Left cardiac atrium (tissue), 4 donors: Measurements from ENCODE around the gene ZNF516. TPM values are rescaled to one million over a fixed set of nuclear protein-coding genes. Genes with fewer than 3 reads are reported as not detected.

Experiments used
- ATAC-seq, 2 donors: fragments of 200-7000 bp; cut with Tn5 transposase; one replicate each; pipeline ENCODE4 v1.9.1; 2020; ENCODE audit warnings: mild to moderate bottlenecking in 2 of 2, moderate library complexity in 2 of 2
- DNase-seq: peaks from one replicate; pipeline ENCODE4 v3.0.0-alpha.2; 2020
- intact Hi-C, 2 donors: fragments of 100-400 bp; cut with DNase I; formaldehyde crosslinking; loops; one replicate each; pipeline versions ENCODE4 v1.14.1 to v1.15.1; 2022 to 2023
- total RNA-seq, 2 donors: library from RNA; stranded (reverse); fragmentation: NEBNext Ultra II Directional; extraction: Animal tissue kit (Norgen Biotek cat#: 25700); gene quantifications; one replicate each; pipeline ENCODE4 v1.2.1, GENCODE V29; 2021
- donor health status: DM: no; HTN: yes; CAD: no.
- donor health status: DM: no; HTN: yes; CAD: no; lungs with severe emphysema.
- donor health status: DM: yes; HTN: yes; CAD: no.
- donor health status: Dilated cardiomyopathy.

ZNF516 gene
- total RNA-seq, 2 donors from 2014 or later = 14.9 to 15.7 TPM

DNA sequence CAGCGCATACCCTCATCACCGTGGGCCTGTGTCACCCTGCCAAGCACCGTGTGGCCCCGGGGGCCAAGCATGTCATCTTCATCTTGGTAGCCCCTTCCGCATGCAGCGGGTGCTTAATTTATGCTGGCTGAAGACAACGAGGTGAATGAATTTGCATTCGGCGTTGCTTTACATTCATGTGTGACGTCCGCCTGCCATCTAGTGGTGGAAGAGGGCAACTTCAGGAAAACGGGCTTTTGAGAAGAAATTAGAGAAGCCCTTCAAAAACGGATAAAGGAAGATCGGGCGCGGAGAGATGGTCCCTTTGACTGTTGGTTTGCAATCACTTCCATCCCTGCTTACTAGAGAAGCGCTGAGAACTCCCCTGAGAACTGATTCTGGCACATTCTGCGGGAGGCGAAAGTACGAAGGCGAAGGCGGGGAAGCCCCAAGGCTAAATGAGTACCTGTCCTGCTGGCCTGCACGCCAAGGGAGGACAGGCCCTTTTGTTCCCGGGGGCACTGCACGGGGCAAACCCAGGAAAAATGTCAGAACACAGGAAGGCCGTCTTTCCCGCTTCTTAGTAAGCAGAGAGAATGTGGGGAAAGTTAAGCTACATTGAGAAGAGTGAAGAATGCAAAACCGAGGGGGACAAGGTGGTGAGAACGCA lies 145.9 kb downstream of the ZNF516 start:
- intact Hi-C loops = loop anchor here in 1 of 2 donors (10.0 kb wide), 1 partner anchor 1694 kb away; no protein-coding TSS in a partner anchor
- ATAC-seq (peak in 1 of 2 donors; percentile 13), DNase-seq (peak; percentile 47)

DNA sequence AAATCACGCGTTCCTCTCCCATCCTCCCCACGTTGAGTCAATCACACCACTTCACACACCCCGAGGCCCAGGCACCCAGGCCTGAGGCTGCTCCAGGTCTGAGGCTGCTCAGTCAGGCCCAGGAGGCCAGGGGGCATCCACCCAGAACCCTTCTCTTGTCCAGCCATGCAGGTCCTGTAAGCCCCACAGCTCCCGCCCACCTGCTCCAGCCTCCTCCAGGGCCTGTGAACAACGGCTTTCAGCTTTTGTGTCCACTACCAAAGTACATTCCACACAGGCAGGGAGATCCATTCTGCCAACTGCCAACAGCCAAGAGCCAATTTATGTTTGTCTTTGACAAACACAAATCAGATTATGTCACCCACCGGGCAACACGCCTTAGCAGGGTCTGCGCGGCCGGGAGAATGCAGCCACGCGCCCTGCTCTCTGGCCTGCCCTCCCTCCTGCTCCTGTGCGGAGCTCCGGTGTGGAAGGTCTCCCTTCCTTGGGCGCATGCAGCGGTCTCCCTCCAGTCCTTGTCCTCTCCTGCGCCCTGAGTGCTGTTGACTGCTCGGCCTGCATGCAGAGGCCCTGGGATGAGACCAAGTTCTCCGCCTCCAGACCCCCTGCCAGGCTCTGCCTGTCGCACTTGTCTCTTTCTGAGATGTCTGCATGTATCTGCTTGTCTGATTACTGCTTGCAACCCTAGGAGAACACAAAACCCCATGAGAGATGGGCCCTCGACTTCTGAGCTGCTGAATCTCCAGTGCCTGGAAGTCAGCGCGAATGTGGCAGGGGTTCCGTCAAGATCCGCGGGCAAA lies 146.6 kb downstream of the ZNF516 start:
- no peak for ATAC-seq
- DNase-seq = no peak
- intact Hi-C loops = loop anchor here in 1 of 2 donors (10.0 kb wide), 1 partner anchor 1694 kb away; no protein-coding TSS in a partner anchor

GRCh38 chr18:76347341-76347740 lies 147.7 kb downstream of the ZNF516 start:
- DNase-seq = no peak
- ATAC-seq = no peak
- intact Hi-C loops = loop anchor here in 1 of 2 donors (10.0 kb wide), 1 partner anchor 1693 kb away; no protein-coding TSS in a partner anchor

DNA sequence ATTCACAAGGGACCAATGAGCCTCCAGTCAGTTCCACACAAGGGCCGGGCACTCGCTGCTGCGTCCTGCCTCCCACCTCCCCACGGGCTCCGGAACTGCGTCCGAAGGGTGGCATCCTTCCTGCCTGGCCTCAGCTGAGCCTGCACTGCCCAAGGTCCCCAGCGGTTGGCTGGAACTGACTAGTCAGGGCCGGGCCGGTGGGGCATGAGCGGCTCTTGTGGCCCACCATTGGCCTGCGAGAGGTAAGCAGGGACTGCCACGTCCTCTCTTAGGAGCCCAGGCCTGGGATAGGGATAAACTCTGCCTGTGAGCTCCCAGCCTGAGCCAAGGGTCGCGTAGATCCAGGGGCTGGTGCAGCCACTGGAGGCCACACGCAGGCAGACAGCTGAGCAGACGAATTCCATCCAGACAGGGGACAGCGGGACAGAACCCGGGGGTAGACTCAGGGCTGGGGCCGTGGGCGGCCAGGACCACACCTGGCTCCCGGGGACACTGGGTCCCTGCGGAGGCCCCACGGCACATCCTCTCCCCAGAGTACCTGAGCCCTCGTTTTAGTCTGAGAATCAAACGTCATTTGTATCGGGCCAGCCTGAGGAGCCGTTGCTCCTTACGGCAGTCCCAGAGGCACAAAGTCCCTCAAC lies 148.4 kb downstream of the ZNF516 start:
- ATAC-seq = no peak
- DNase-seq = no peak
- intact Hi-C loops = loop anchor here in 1 of 2 donors (10.0 kb wide), 1 partner anchor 1692 kb away; no protein-coding TSS in a partner anchor

DNA sequence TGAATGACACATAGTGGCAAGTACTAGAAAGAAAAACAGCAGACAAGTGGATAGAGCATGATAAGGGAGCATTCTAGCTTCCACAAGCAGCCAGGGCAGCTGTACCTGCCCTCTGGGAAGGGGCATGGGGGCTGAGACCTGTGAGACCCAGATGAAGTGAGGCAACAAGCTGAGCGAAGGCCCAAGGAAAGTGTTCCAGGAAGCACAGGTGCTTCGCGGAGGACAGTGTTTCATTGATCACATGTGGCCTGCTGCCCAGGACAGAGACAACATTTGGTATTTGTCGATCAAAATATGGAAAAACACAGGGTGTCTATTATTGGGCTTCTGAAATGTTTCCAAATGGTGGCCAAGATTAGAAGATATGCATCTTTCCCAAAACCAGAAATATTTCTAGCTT lies 149.1 kb downstream of the ZNF516 start:
- DNase-seq (no peak), ATAC-seq (no peak)

DNA sequence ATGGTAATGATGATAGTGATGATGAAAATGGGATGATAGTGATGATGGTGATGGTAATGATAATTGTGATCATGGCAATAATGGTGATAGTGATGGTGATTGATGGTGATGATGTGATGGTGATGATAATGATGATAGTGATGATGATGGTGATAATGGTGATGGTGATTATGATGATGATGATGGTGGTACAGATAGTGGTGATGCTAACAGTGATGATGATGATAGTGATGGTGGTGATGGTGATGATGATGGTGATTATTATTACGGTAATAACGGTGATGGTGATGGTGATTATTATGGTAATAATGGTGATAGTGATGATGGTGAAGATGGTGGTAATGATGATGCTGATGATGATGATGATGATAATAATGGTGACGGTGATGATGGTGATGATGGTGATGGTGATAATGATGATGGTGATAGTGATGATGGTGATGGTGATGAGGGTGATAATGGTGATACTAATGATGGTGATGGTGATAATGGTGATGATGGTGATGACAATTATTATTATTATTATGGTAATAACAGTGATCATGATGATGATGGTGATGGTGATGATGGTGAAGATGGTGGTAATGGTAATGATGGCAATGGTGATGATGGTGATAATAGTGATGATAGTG lies 151.0 kb downstream of the ZNF516 start:
- no peak for ATAC-seq
- intact Hi-C loops = loop anchor here in 1 of 2 donors (10.0 kb wide), 1 partner anchor 1689 kb away; no protein-coding TSS in a partner anchor

More for the DNA sequence above, 149.1 kb downstream of the ZNF516 start:
- intact Hi-C loops = loop anchor here in 1 of 2 donors (10.0 kb wide), 1 partner anchor 1691 kb away; no protein-coding TSS in a partner anchor

GRCh38 chr18:76340410-76340809 lies 154.6 kb downstream of the ZNF516 start:
- intact Hi-C loops = loop anchor here in 1 of 2 donors (10.0 kb wide), 1 partner anchor 1686 kb away; no protein-coding TSS in a partner anchor
- ATAC-seq (no peak), DNase-seq (no peak)

More for the DNA sequence above, 151.0 kb downstream of the ZNF516 start:
- DNase-seq = no peak

DNA sequence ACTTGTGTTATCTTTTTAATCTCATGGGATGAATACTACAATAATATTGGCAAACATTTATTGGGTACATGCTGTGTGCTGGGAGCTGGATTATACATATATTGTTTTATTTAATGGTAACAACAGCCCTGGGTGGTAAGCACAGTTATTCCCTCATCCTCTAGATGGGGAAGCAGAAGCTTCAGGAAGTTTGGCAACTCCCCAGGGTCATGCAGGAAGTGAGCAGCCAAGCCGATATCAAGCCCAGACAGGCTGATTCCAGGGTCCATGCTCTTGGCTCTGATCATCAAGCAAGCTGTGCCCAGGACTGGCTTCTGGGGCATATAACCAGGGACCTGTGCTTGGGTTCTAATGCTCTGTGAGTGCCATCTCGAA lies 155.8 kb downstream of the ZNF516 start:
- ATAC-seq (no peak), DNase-seq (no peak)
- intact Hi-C loops = no loop called here

- intact Hi-C loops = no loop called here
These were observed 156.3 kb downstream of the ZNF516 start for GRCh38 chr18:76338619-76339245.

DNA sequence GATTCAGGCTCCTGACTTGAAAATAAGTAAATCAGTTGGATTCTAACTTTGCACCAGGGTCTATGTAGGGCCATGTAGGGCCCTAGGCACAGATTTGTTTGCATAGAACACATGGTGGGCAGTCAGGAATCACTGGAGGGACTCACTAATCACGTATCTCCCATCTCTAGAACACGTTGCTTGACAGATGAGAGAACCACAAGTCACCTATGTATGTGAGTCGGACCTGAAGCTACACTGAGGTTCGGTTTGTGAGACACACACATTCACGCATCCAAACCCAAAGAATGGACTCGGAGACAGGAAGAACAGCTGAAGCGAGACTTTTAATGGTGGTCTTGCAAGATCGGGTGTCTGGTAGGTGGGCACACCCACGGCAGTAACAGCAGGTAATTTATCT lies 157.0 kb downstream of the ZNF516 start:
- intact Hi-C loops = no loop called here
- ATAC-seq (no peak), DNase-seq (no peak)

More at GRCh38 chr18:76338619-76339245, 156.3 kb downstream of the ZNF516 start:
- no peak for DNase-seq
- no peak for ATAC-seq

GRCh38 chr18:76335859-76336640 lies 159.0 kb downstream of the ZNF516 start:
- ATAC-seq = no peak
- intact Hi-C loops = no loop called here
- DNase-seq = no peak

GRCh38 chr18:76328140-76328539 lies 166.9 kb downstream of the ZNF516 start:
- intact Hi-C loops = no loop called here
- ATAC-seq (no peak), DNase-seq (no peak)

GRCh38 chr18:76323891-76324290 lies 171.2 kb downstream of the ZNF516 start:
- ATAC-seq = no peak
- intact Hi-C loops = no loop called here

DNA sequence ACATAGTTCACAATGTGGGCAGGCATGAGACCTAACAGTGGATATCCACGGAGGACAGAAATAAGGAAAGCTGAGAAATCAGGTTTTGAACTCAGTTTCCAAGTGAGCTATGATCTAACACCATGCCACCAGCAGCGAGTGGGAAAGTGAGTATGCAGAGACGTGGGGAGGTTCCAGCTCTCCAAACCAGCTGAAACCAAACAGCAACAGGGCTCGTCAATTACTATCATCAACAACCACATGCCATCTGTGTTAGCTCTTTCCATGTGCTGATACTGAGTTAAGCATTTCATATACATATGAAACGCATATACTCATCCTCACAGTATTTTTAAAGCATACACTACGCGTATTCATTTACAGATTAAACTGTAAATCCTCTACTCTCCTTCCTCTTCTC lies 172.4 kb downstream of the ZNF516 start:
- intact Hi-C loops = no loop called here
- ATAC-seq (no peak), DNase-seq (no peak)

More at GRCh38 chr18:76323891-76324290, 171.2 kb downstream of the ZNF516 start:
- no peak for DNase-seq

DNA sequence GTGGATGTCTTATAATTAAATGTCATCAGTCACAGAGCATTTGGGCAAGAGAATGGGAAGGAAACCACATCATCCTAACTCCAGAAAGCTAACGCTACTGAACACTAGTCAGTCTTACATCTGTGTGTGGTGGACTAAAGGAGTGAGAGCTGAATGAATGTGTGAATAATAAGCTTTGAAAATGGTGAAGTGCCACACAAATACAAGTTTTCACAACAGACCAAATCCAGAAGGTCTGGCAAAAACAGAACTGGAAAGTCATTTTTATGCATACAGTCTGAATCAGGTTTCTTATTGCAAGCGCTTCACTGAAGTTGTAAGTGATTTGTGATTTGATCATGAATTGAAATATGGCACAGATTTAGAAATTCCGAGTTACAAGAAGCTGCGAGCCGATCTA lies 175.7 kb downstream of the ZNF516 start:
- intact Hi-C loops = no loop called here
- DNase-seq (no peak), ATAC-seq (no peak)

DNA sequence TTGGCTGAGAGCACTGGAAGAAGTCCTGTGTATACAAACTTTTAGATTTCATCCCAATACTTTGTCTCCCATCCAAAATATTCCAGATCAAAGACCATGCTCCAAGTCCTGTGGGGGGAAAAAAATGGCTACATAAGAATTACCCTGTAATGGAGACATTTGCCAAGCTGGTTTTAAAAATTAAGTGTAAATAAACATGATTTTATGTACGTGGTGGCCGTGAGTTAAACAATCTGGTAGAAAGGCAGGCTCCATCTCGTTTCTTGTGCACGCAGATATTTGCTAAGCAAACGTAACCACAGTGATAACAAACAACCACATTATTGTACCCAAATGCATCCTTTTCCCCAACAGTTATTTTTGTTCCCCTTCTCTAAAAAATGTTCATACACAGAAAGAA lies 176.4 kb downstream of the ZNF516 start:
- no peak for DNase-seq
- intact Hi-C loops = no loop called here
- ATAC-seq = no peak

- intact Hi-C loops = no loop called here
- ATAC-seq (no peak), DNase-seq (no peak)
These were observed 177.9 kb downstream of the ZNF516 start for GRCh38 chr18:76317136-76317535.

DNA sequence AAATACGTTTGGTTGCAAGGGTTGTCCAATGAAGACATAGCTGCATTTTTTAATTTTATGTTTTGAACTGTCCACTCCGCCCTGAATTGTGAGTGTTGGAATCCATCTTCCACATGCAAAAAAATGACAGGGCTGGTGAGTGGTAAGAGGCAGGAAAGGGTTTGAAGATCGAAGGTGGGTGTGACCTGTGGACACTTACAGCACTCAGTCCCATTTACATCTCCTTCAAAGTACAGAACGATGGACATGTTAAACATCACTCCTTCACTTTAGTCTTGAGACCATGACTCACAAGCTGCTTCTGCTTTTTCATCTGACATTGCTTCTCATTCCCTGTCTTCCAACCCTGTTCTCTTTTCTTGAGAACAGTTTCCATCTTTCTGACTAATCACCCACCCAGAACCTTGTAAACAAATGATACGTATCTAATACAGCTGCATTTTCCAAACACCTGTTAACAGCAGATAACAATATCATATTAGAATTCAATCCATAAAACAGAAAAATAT lies 179.3 kb downstream of the ZNF516 start:
- intact Hi-C loops = no loop called here
- DNase-seq (no peak), ATAC-seq (no peak)
